ENCODE results near the gene STXBP5.

The STXBP5 gene

DNA sequence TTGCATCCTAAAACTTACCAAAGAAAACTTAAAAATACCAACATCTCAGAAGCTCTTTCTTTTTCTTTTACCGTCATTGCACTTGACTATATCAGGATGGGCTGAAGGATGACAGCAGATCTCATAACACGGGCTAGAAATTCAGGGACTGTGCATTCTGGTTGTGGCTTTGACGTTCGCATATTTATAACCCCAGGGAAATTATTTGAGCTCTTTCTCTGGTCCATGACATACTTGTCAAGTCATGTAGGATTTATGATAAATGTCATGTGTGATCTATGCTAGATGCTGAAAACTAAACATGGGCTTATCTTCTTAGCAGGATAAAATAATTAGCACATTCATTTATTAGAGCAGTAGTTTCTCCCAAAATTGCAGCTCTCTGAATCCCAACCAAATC is 229.9 kb downstream of the STXBP5 start:
- Histone ChIP-seq H3K4me1 (ENCODE audit: insufficient read depth, insufficient read length) (no peaks in the 10 kb centered on the region), H3K9me3 (ENCODE audit: insufficient read depth, low read length) (peaks cover 4% of the 10 kb centered on the region; the same call in 1 of the 2 replicates), H3K36me3 (ENCODE audit: insufficient read depth, insufficient read length, low read length) (no peaks in the 10 kb centered on the region), H3K9ac (ENCODE audit: insufficient read length, low read depth) (no peak overlapping the region), H3K27me3 (ENCODE audit: insufficient read depth, insufficient read length) (peaks cover 95% of the 10 kb centered on the region), H3K4me3 (ENCODE audit: insufficient read length, low read depth) (no peak overlapping the region)
- TF ChIP-seq YY1 (IDR thresholded peaks at IDR 0.05; ENCODE audit: insufficient read depth, insufficient read length) (no peak), ZNF274 (IDR thresholded peaks at IDR 0.05; ENCODE audit: low read depth, low read length) (no peak), SUZ12 (IDR thresholded peaks at IDR 0.05; ENCODE audit: extremely low read depth, insufficient read depth, insufficient read length) (no peak)
- no peak for DNase-seq (ENCODE audit: low read depth, low spot score)

DNA sequence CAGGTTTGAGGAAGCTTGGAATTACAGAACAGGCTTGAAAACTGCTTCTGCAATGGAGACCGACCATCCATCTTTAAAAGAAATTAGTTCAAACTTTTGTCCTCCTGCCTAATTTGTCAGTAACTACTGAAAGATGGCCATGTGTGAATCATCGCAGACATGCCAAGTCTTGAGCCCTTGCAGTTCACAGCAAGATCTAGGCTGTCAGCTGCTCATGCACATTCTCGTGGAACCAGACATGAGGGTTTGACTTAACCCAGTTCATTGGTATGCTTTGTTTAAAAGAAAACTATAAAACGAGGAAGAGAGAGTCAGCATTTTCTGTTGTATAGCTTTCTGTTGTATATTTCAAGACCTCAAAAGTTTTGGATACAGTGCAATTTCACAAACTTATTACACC is 230.3 kb downstream of the STXBP5 start:
- Histone ChIP-seq H3K4me1 (ENCODE audit: insufficient read depth, insufficient read length) (peaks cover 1% of the 10 kb centered on the region), H3K9me3 (ENCODE audit: insufficient read depth, low read length) (peaks cover 4% of the 10 kb centered on the region; the same call in 1 of the 2 replicates), H3K27me3 (ENCODE audit: insufficient read depth, insufficient read length) (peaks cover 92% of the 10 kb centered on the region), H3K4me3 (ENCODE audit: insufficient read length, low read depth) (no peak overlapping the region), H3K9ac (ENCODE audit: insufficient read length, low read depth) (no peak overlapping the region), H3K36me3 (ENCODE audit: insufficient read depth, insufficient read length, low read length) (no peaks in the 10 kb centered on the region)
- DNase-seq (ENCODE audit: low read depth, low spot score) = no peak
- TF ChIP-seq YY1 (IDR thresholded peaks at IDR 0.05; ENCODE audit: insufficient read depth, insufficient read length) = no peak
- no peak for TF ChIP-seq ZNF274 (IDR thresholded peaks at IDR 0.05; ENCODE audit: low read depth, low read length)
- TF ChIP-seq SUZ12 (IDR thresholded peaks at IDR 0.05; ENCODE audit: extremely low read depth, insufficient read depth, insufficient read length) = no peak

DNA sequence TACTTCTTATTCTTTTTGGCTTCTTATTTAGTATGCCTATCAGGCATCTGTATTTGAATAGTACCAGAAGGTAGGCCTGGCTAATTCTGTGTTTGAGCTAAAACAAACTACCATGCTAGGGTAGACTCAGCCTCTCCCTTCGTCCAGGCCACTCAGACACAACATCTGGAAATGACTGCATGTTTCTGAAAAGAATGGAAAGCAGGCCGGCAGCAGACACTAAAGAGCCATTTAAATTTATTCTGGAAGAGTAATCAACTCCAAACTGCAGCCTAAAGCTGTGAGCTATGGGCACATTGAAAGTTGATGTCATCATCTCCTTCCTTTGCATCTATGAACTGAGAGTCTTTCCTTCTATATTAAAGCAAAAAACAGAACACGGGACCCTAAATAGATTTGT is 233.4 kb downstream of the STXBP5 start:
- H3K36me3 ChIP-seq (ENCODE audit: insufficient read depth, insufficient read length, low read length) = no peaks in the 10 kb centered on the region
- DNase-seq (ENCODE audit: low read depth, low spot score) = no peak
- no peak overlapping the region for H3K4me3 ChIP-seq (ENCODE audit: insufficient read length, low read depth)
- H3K27me3 ChIP-seq (ENCODE audit: insufficient read depth, insufficient read length) = peaks cover 94% of the 10 kb centered on the region
- TF ChIP-seq SUZ12 (IDR thresholded peaks at IDR 0.05; ENCODE audit: extremely low read depth, insufficient read depth, insufficient read length) (no peak), ZNF274 (IDR thresholded peaks at IDR 0.05; ENCODE audit: low read depth, low read length) (no peak), YY1 (IDR thresholded peaks at IDR 0.05; ENCODE audit: insufficient read depth, insufficient read length) (no peak)
- H3K9me3 ChIP-seq (ENCODE audit: insufficient read depth, low read length) = peaks cover 19% of the 10 kb centered on the region
- no peak overlapping the region for H3K9ac ChIP-seq (ENCODE audit: insufficient read length, low read depth)
- H3K4me1 ChIP-seq (ENCODE audit: insufficient read depth, insufficient read length) = peaks cover 3% of the 10 kb centered on the region

DNA sequence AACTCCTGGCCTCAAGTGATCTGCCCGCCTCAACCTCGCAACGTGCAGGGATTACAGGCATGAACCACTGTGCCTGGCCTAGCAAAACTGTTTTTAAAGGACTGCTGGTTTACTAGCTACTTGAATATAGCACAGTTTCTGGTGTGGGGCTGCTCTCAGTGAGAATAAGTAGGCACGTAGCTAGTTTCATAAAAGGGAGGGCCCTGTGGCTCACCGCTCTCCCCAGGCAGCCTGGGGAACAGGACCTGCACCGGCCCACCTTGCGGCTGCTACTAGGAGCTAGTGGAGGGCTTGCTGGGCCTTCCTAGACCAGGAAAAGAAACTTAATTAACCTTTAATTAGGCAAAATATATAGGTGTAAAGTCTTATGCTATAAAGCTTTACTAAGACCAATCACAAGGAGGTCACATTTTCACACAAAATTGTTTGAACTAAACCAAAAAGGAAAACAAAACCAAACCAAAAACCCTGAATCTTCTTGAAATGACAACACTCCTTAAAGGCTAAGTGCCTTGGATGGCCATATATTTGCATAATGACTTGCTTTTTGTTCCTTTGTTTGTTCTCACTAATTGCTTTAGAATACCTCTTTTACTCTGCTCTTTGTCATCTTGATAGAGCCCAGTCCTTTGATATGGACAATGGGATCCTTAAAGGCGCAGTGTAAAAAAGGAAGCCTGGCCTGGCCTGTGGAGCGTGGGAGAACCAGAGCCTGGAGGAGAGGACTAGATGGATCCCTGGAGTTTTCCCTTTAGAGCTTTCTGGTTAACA is 234.7 kb downstream of the STXBP5 start:
- Histone ChIP-seq H3K4me3 (ENCODE audit: insufficient read length, low read depth) (no peak overlapping the region), H3K9me3 (ENCODE audit: insufficient read depth, low read length) (peaks cover 15% of the 10 kb centered on the region), H3K4me1 (ENCODE audit: insufficient read depth, insufficient read length) (peaks cover 3% of the 10 kb centered on the region), H3K27me3 (ENCODE audit: insufficient read depth, insufficient read length) (peaks cover 94% of the 10 kb centered on the region), H3K36me3 (ENCODE audit: insufficient read depth, insufficient read length, low read length) (no peaks in the 10 kb centered on the region), H3K9ac (ENCODE audit: insufficient read length, low read depth) (no peak overlapping the region)
- peak; percentile 75 for DNase-seq (ENCODE audit: low read depth, low spot score)
- TF ChIP-seq ZNF274 (IDR thresholded peaks at IDR 0.05; ENCODE audit: low read depth, low read length) (no peak), YY1 (IDR thresholded peaks at IDR 0.05; ENCODE audit: insufficient read depth, insufficient read length) (no peak), SUZ12 (IDR thresholded peaks at IDR 0.05; ENCODE audit: extremely low read depth, insufficient read depth, insufficient read length) (no peak)
